NCI-H2227 treated with DMSO at 0.1 percent for 48 hours (cell line): ENCODE results near the gene ART1.
"Not testable (repeated sequence)": the region's sequence is repeated elsewhere in the genome, so short reads cannot be mapped to it uniquely, and the experiment has no call there.

Experiments used
- DNase-seq: peaks from one replicate; lab custom pipeline; 2025; lab: John Stamatoyannopoulos, UW

The ART1 gene

GRCh38 chr11:3632070-3632660 lies 12.8 kb upstream of the ART1 start:
- DNase-seq = no peak

- DNase-seq = no peak
Measured at GRCh38 chr11:3635641-3636375, 9.1 kb upstream of the ART1 start.

- DNase-seq = no peak
Measured at GRCh38 chr11:3637201-3637600, 7.7 kb upstream of the ART1 start.

- no peak for DNase-seq
Measured at GRCh38 chr11:3638513-3638912, 6.4 kb upstream of the ART1 start.

GRCh38 chr11:3639841-3640240 lies 5.1 kb upstream of the ART1 start:
- DNase-seq = no peak

GRCh38 chr11:3641191-3641590 lies 3.7 kb upstream of the ART1 start:
- no peak for DNase-seq

- DNase-seq = no peak
Measured at GRCh38 chr11:3641701-3642070, 3.2 kb upstream of the ART1 start, which contains the start of gene ART5. Gene ART5, minus strand, starts transcription at chr11:3641992. Its CDS starts 130 bp downstream, at chr11:3641862.

GRCh38 chr11:3642071-3642951 lies 2.6 kb upstream of the ART1 start:
- DNase-seq = peak; percentile 56

- DNase-seq = not testable (repeated sequence)
Measured at GRCh38 chr11:3643102-3643546, 1.8 kb upstream of the ART1 start.

- no peak for DNase-seq
Measured at GRCh38 chr11:3645552-3645951, 624 bp downstream of the ART1 start.

GRCh38 chr11:3648843-3649242 lies 3.9 kb downstream of the ART1 start:
- not testable (repeated sequence) for DNase-seq

GRCh38 chr11:3649374-3649773 lies 4.4 kb downstream of the ART1 start:
- not testable (repeated sequence) for DNase-seq

- not testable (repeated sequence) for DNase-seq
Measured at GRCh38 chr11:3652514-3652913, 7.6 kb downstream of the ART1 start.

GRCh38 chr11:3655547-3655946 lies 10.6 kb downstream of the ART1 start:
- no peak for DNase-seq

GRCh38 chr11:3657331-3657730 lies 12.4 kb downstream of the ART1 start:
- DNase-seq = not testable (repeated sequence)

GRCh38 chr11:3658252-3658651 lies 13.3 kb downstream of the ART1 start:
- DNase-seq = no peak

GRCh38 chr11:3659595-3660515 lies 14.9 kb downstream of the ART1 start:
- DNase-seq = no peak

- DNase-seq = no peak
Measured at GRCh38 chr11:3660960-3661359, 16.0 kb downstream of the ART1 start.

GRCh38 chr11:3662856-3663255 lies 17.9 kb downstream of the ART1 start:
- DNase-seq = no peak

- DNase-seq = no peak
Measured at GRCh38 chr11:3664032-3664630, 19.2 kb downstream of the ART1 start.
